Lower lobe of right lung (tissue), 2 donors: ENCODE results near the gene CYSTM1. TPM values are rescaled to one million over a fixed set of nuclear protein-coding genes. Genes with fewer than 3 reads are reported as not detected.

Source experiments
- ATAC-seq, 2 donors: fragments of 200-7000 bp; cut with Tn5 transposase; one replicate each; pipeline ENCODE4 v1.9.1; 2020 to 2022; ENCODE audit warnings: mild to moderate bottlenecking in 2 of 2, moderate library complexity in 2 of 2
- DNase-seq: peaks from one replicate; pipeline ENCODE4 v3.0.0-alpha.2; 2020
- H3K27ac ChIP-seq: fragments of 200-600 bp; one replicate; pipeline ENCODE4 v1.8.0; 2022
- H3K27me3 ChIP-seq: fragments of 200-600 bp; one replicate; pipeline ENCODE4 v1.8.0; 2022; ENCODE audit warnings: low read depth
- H3K36me3 ChIP-seq: fragments of 200-600 bp; one replicate; pipeline ENCODE4 v1.8.0; 2022; ENCODE audit warnings: mild to moderate bottlenecking
- H3K4me1 ChIP-seq: fragments of 200-600 bp; one replicate; pipeline ENCODE4 v1.8.0; 2022
- H3K4me3 ChIP-seq: fragments of 200-600 bp; one replicate; pipeline ENCODE4 v1.8.0; 2022; ENCODE audit warnings: mild to moderate bottlenecking
- H3K9me3 ChIP-seq: fragments of 200-600 bp; one replicate; pipeline ENCODE4 v1.8.0; 2022
- intact Hi-C: fragments of 100-400 bp; cut with DNase I; formaldehyde crosslinking; loops from one replicate; pipeline ENCODE4 v1.11.0; 2022
- long read RNA-seq: library from polyadenylated mRNA; unstranded; transcript quantifications from one replicate; pipeline ENCODE4 v2.0.0, GENCODE V29; 2021
- total RNA-seq: library from RNA; stranded (reverse); fragmentation: NEBNext Ultra II Directional; extraction: Animal tissue kit (Norgen Biotek cat#: 25700); gene quantifications from one replicate; pipeline ENCODE4 v1.2.1, GENCODE V29; 2021
- TF ChIP-seq, protein P1 (sequence below): fragments of 200-600 bp; IDR thresholded peaks from one replicate; pipeline ENCODE4 v1.8.0; 2022; ENCODE audit warnings: antibody characterized with exemption, mild to moderate bottlenecking
- donor health status: DM: no; HTN: yes; CAD: no; lungs with severe emphysema.

The CYSTM1 gene, protein sequence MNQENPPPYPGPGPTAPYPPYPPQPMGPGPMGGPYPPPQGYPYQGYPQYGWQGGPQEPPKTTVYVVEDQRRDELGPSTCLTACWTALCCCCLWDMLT
- 80.4 TPM for total RNA-seq
- long read RNA-seq, transcript CYSTM1-201 (3 exons, 1,336 nt) = major isoform, 96 of 162 reads
- long read RNA-seq, partial matches to known transcripts = 6 of 162 reads
- long read RNA-seq, other reads (novel, unspliced or antisense) = 60 of 162 reads

DNA sequence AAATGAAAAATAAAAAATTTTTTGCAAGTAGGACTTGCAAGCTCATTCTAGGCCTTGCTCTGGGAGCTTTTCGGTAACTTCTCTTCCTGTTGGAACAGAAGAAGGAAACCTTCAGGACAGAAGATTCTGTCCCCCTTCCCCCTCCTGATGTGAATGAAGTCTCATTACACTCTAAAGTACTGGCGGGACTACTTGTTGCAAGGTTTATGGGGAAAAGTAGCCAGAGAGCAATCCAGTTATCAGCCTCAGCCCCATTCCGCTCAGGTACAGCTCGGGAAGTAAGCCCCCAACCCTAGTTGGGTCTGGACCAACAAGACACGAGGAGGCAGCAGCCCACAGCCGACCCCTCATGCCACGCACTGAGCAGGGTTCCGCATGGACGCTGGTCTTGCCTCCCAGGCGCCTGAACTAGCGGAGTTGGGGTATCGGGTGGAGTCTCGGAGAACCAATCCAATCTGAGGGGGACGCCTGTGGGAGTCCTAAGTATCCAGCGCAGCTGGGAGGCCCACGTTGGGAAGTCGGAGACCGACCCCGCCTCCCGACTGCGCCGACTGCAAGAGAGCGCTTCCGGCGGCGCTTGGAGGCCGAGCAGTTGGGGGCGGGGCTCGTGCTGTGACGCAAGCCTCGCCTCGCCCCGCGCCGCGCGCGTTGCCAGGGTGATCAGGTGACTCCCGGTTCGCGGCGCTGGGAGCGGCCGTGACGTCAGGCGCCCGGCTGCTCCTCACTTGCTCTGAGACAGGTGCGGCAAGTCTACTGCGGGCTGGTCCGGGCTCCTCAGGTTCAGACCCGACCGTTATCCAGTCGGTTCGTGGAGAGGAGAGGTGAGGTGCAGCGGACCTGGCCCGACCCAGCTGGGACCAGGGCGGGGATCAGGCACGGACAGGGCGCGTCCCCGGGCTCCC, at the start of gene CYSTM1:
Gene CYSTM1, plus strand, starts transcription at position 724 of the 902 bp plus-strand sequence. CDS start 19,278 bp downstream, outside the sequence.
- Histone ChIP-seq H3K36me3 (no peaks in the 10 kb centered on the region), H3K4me1 (peaks cover 31% of the 10 kb centered on the region), H3K9me3 (no peaks in the 10 kb centered on the region), H3K4me3 (peak within 1 kb of the TSS; percentile 99), H3K27me3 (no peaks in the 10 kb centered on the region), H3K27ac (peak within 1 kb of the TSS; percentile 100)
- TF ChIP-seq, protein P1, sequence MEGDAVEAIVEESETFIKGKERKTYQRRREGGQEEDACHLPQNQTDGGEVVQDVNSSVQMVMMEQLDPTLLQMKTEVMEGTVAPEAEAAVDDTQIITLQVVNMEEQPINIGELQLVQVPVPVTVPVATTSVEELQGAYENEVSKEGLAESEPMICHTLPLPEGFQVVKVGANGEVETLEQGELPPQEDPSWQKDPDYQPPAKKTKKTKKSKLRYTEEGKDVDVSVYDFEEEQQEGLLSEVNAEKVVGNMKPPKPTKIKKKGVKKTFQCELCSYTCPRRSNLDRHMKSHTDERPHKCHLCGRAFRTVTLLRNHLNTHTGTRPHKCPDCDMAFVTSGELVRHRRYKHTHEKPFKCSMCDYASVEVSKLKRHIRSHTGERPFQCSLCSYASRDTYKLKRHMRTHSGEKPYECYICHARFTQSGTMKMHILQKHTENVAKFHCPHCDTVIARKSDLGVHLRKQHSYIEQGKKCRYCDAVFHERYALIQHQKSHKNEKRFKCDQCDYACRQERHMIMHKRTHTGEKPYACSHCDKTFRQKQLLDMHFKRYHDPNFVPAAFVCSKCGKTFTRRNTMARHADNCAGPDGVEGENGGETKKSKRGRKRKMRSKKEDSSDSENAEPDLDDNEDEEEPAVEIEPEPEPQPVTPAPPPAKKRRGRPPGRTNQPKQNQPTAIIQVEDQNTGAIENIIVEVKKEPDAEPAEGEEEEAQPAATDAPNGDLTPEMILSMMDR = no peak
- ATAC-seq (peak; percentile 96), DNase-seq (peak; percentile 98)
- intact Hi-C loops = no loop called here

DNA sequence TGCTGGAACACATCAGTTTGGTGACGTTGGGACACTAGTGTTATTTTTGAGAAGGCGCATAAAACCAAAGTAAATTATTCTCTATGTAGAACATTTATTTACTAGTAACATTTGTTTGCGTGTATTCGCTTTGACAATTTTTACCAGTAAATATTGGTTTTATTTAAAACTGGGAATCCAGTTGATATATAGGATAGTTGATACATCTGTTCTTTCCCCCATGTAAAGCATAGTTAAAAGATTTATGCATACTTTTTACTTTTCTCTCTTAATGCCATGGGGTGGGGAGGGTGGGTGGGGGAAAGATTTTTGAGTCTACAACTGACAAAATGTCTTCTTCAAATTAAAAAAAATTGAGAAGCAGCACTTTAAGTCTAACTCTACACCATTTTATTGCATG, 49.4 kb upstream of the CYSTM1 start, which contains the start of gene IGIP:
Gene IGIP, plus strand, starts transcription at position 301 of the 400 bp plus-strand sequence. CDS start 2,540 bp downstream, outside the sequence.
- TF ChIP-seq, protein P1 = no peak
- intact Hi-C loops = no loop called here
- Histone ChIP-seq H3K27me3 (no peaks in the 10 kb centered on the region), H3K9me3 (no peaks in the 10 kb centered on the region), H3K36me3 (no peaks in the 10 kb centered on the region), H3K4me1 (peaks cover 23% of the 10 kb centered on the region), H3K4me3 (no peak within 1 kb of the TSS), H3K27ac (no peak within 1 kb of the TSS)
- ATAC-seq = no peak
- no peak for DNase-seq

DNA sequence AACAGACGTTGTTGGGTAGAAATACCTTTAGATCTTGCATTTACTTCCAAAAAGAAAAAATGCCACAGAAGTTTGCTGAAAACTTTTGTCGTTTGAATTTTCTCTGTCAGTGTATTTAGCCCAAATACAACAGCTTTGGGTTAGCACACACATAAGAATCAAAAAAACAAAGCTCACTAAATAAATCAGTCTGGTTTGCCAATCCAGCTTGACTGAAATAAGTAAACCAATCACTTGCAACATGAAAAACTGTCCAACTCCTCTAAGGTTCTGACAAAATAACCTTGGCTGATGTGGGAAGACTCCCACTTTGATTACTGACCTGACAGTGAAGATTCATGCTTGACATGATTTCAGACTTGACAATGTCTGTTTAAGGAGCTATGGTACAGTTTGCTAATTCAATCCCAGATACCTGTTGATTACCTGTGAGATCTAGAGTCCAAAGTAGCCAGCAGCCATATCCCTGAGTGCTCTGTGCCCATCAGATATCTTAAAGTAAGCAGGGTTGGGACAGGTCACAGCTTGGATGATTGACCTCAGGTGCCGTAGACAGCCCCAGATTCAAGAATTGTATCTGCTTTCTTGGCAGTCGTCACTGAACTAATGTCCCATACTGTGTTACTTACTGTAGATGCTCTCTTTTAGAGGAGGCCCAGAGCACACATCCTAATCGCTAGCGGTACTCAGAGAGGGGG, 48.5 kb upstream of the CYSTM1 start:
- DNase-seq (no peak), ATAC-seq (no peak)
- Histone ChIP-seq H3K27me3 (no peaks in the 10 kb centered on the region), H3K9me3 (no peaks in the 10 kb centered on the region), H3K27ac (no peak overlapping the region), H3K36me3 (no peaks in the 10 kb centered on the region), H3K4me1 (peaks cover 23% of the 10 kb centered on the region), H3K4me3 (no peak overlapping the region)
- intact Hi-C loops = no loop called here
- TF ChIP-seq, protein P1 = no peak

DNA sequence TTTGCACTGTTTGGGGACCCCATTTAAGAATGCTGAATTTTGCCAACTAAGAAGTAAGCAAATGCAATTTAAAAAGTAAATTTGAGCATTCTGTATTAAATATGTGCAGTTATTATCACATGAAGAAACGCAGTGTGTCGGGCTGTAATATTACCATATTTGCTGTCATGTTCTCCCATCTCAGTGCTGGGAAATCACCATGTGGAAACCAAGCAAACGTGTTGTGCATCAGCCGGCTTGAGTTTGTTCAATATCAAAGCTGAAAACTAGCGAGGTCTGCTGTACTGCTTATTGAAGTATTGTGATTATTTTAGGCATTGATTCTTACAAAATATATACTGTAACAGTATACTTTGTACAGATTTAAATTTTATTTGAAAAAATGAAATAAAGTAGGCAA, 46.6 kb upstream of the CYSTM1 start:
- no peaks in the 10 kb centered on the region for H3K27me3 ChIP-seq
- ATAC-seq (no peak), DNase-seq (no peak)
- TF ChIP-seq, protein P1 = no peak
- peaks cover 34% of the 10 kb centered on the region for H3K4me1 ChIP-seq
- no peak overlapping the region for H3K4me3 ChIP-seq
- intact Hi-C loops = no loop called here
- no peak overlapping the region for H3K27ac ChIP-seq
- no peaks in the 10 kb centered on the region for H3K9me3 ChIP-seq
- no peaks in the 10 kb centered on the region for H3K36me3 ChIP-seq

DNA sequence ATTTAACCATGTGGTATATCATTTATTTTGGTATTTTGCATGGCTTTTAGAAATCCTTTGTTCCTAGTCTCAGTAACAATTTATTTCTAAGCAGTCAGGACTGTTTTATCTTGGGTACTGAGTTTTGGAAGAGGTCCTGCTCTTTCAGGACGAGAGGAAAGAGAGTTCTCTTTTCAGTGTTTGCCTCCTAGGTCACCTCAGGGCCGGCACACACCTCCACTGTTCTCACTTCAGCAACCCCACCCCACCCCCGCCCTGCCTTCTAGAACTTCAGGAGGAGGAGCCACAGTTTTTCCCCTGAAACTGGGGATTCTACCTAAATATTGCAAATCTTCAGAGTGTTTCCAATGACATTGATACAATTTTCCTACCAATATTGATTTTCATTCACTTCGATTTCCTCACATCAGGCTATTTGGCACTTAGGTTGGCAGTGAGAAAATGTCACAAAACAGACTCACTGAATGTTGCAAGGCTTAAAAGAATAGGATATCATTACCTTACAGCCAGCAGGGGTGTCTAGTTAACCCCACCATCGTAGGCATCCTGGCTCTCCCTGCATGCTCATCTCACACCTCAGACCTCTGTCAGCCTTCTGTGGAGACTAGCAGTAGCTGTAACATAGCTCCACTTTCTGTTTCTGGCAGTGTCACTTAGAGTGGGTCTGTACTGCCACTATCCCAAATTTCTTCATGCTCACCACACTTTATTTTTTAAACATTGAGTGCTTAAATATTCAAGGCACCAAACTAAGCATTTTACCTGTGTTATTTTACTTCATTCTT, 43.8 kb upstream of the CYSTM1 start:
- Histone ChIP-seq H3K27me3 (no peaks in the 10 kb centered on the region), H3K36me3 (no peaks in the 10 kb centered on the region), H3K4me3 (no peak overlapping the region), H3K27ac (no peak overlapping the region), H3K9me3 (no peaks in the 10 kb centered on the region), H3K4me1 (peaks cover 23% of the 10 kb centered on the region)
- DNase-seq = no peak
- intact Hi-C loops = no loop called here
- TF ChIP-seq, protein P1 = no peak
- no peak for ATAC-seq
